Type B pancreatic cell (in vitro differentiated cells): Measurements from ENCODE around the gene CXXC4. TPM values are rescaled to one million over a fixed set of nuclear protein-coding genes. Genes with fewer than 3 reads are reported as not detected.

Experiments used
- DNase-seq: peaks from one replicate; pipeline ENCODE4 v3.0.0; 2021; ENCODE audit warnings: mixed read lengths; ENCODE audit not compliant: unreplicated experiment; ENCODE audit errors: extremely low spot score
- H3K27ac Mint-ChIP-seq: 2 replicates; pipeline ENCODE4 v1.8.0; 2021; ENCODE audit warnings: mild to moderate bottlenecking, mixed read lengths
- H3K27me3 Mint-ChIP-seq: 2 replicates; pipeline ENCODE4 v1.8.0; 2021; ENCODE audit warnings: mixed read lengths
- H3K36me3 Mint-ChIP-seq: 2 replicates; pipeline ENCODE4 v1.8.0; 2021; ENCODE audit warnings: mixed read lengths
- H3K4me1 Mint-ChIP-seq: one replicate; pipeline ENCODE4 v1.8.0; 2021; ENCODE audit warnings: mixed read lengths; ENCODE audit not compliant: unreplicated experiment
- H3K4me3 Mint-ChIP-seq: 2 replicates; pipeline ENCODE4 v1.8.0; 2021; ENCODE audit warnings: mild to moderate bottlenecking, mixed read lengths
- H3K9me3 Mint-ChIP-seq: 2 replicates; pipeline ENCODE4 v1.8.0; 2021; ENCODE audit warnings: mixed read lengths
- total RNA-seq: library from RNA; stranded (reverse); gene quantifications from 2 replicates; pipeline ENCODE4 v1.2.1, GENCODE V29; 2021; ENCODE audit warnings: low replicate concordance
- TF ChIP-seq, protein P1 (sequence below): fragments of 200-600 bp; sonication (generic); conservative IDR thresholded peaks from 2 replicates; pipeline ENCODE4 v1.5.0; 2021; ENCODE audit warnings: antibody characterized with exemption, mild to moderate bottlenecking

CXXC4 gene
- total RNA-seq, 1 donor from 2014 or later: 4.2 TPM

DNA sequence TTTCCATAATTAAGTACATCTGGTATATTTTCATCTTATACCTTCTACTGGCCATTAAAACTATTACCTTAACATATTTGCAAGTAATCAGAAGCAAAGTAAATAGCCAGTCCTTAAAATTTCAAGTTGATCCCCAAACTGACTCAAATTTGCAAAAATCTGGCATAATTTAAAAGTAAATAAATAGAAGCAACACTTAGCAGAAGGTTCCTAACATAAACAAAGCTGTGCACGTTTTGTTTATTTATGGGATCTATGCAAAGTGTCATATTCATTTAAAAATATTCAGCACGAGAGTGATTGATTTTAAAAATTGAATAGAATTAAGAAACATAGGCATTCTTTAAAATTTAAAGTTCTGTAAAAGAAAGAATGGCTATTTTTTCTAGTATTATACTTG lies 9.8 kb upstream of the CXXC4 start:
- Mint-ChIP-seq H3K4me3 (no peak overlapping the region), H3K9me3 (no peaks in the 10 kb centered on the region), H3K4me1 (peaks cover 15% of the 10 kb centered on the region)

DNA sequence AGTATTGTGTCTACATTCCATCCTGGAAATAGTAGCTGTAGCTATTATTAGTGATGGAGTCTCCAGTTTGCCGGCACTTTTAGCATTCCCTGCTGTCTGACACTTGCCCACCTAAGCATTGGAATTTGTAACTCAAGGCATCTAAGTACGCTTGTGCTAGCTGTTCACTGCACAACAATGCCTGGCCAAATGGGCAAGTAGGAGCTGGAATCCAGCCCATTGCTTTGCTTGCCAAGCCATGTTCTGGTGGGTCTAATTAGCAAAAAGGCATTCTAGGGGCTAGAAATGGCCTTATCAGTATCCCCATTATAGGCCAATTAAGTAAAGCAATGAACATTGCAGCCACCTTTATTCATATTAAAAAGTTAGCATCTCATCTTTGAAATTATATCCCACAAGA lies 7.8 kb upstream of the CXXC4 start:
- H3K27ac Mint-ChIP-seq: no peak overlapping the region
- peaks cover 4% of the 10 kb centered on the region for H3K27me3 Mint-ChIP-seq
- H3K9me3 Mint-ChIP-seq: no peaks in the 10 kb centered on the region
- H3K4me1 Mint-ChIP-seq: peaks cover 15% of the 10 kb centered on the region
- H3K4me3 Mint-ChIP-seq: no peak overlapping the region
- no peaks in the 10 kb centered on the region for H3K36me3 Mint-ChIP-seq
- TF ChIP-seq, protein P1, sequence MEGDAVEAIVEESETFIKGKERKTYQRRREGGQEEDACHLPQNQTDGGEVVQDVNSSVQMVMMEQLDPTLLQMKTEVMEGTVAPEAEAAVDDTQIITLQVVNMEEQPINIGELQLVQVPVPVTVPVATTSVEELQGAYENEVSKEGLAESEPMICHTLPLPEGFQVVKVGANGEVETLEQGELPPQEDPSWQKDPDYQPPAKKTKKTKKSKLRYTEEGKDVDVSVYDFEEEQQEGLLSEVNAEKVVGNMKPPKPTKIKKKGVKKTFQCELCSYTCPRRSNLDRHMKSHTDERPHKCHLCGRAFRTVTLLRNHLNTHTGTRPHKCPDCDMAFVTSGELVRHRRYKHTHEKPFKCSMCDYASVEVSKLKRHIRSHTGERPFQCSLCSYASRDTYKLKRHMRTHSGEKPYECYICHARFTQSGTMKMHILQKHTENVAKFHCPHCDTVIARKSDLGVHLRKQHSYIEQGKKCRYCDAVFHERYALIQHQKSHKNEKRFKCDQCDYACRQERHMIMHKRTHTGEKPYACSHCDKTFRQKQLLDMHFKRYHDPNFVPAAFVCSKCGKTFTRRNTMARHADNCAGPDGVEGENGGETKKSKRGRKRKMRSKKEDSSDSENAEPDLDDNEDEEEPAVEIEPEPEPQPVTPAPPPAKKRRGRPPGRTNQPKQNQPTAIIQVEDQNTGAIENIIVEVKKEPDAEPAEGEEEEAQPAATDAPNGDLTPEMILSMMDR: no peak
- DNase-seq: no peak

More for the DNA sequence above, 9.8 kb upstream of the CXXC4 start:
- TF ChIP-seq, protein P1: no peak
- H3K27ac Mint-ChIP-seq: no peak overlapping the region
- no peak for DNase-seq
- H3K27me3 Mint-ChIP-seq: peaks cover 4% of the 10 kb centered on the region
- no peaks in the 10 kb centered on the region for H3K36me3 Mint-ChIP-seq

DNA sequence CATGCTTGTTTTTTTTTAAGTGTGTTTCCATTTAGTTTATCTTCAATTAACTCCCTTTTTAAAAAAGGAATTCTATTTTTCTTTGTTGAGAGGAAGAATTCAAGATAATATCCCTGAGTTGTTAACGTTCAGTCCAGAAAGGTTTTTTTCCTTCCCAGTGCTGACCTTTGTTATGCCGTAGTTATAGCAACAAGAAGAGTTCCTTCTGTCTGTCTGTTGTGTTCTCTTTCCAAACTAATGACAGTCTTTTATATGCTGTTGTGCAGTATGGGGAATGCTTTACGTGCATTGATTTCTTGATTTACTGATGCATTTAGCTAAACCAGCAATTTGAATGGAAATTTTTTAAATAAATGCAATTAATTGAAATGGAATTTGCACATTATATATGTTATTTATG lies 6.6 kb upstream of the CXXC4 start:
- Mint-ChIP-seq H3K27me3 (peaks cover 4% of the 10 kb centered on the region), H3K4me3 (no peak overlapping the region), H3K36me3 (no peaks in the 10 kb centered on the region), H3K27ac (no peak overlapping the region), H3K9me3 (no peaks in the 10 kb centered on the region), H3K4me1 (peaks cover 15% of the 10 kb centered on the region)
- DNase-seq: no peak
- TF ChIP-seq, protein P1: no peak

DNA sequence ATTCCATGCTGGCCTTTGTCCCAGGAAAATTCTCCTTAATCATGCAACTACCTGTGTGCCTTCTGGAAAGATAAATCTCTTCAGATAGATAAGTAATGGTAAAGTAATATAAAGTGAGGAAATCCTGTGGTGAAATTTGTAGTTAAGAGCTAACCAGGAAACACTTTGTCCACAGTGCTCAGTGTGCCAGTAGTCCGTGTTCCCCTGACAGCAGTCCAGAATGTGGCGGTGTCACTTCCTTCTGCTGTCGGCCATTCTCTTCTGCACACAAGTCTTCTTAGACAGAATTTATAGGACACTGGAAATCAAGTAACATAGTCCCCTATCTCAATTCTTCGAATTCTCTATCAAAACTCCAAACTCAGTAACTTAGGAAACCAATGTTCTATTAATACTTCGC lies 5.7 kb upstream of the CXXC4 start:
- H3K4me3 Mint-ChIP-seq: no peak overlapping the region
- H3K9me3 Mint-ChIP-seq: no peaks in the 10 kb centered on the region
- TF ChIP-seq, protein P1: no peak
- H3K36me3 Mint-ChIP-seq: no peaks in the 10 kb centered on the region
- H3K27ac Mint-ChIP-seq: peak overlapping the region; percentile 72
- H3K4me1 Mint-ChIP-seq: peaks cover 15% of the 10 kb centered on the region
- H3K27me3 Mint-ChIP-seq: peaks cover 6% of the 10 kb centered on the region
- DNase-seq: no peak

DNA sequence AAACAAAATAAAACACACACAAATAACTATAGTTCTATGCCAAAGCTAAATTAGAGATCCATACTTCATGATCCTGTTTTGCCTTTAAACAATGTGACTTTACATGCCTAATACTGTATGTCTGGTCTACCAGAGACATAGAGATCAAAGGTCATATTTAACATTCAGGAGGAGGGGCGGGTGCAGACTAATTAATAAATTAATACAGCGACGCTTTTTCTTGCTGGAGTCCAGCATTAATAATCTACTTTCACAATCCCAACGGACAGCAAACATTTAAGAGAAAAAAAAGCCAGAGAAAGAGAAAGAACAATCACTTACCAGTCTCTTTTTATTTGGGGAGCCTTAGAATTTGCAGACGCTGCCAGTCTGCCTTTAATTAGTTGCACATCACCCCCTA lies 509 bp downstream of the CXXC4 start:
- TF ChIP-seq, protein P1: no peak
- no peak for DNase-seq
- H3K27ac Mint-ChIP-seq: peak overlapping the region; percentile 89
- H3K9me3 Mint-ChIP-seq: no peaks in the 10 kb centered on the region
- H3K36me3 Mint-ChIP-seq: no peaks in the 10 kb centered on the region
- H3K4me3 Mint-ChIP-seq: peak overlapping the region; percentile 95
- H3K4me1 Mint-ChIP-seq: peaks cover 34% of the 10 kb centered on the region
- H3K27me3 Mint-ChIP-seq: peaks cover 13% of the 10 kb centered on the region
